GM18867 (cell line): ENCODE results near the gene KXD1.
"Not testable (repeated sequence)": the region's sequence is repeated elsewhere in the genome, so short reads cannot be mapped to it uniquely, and the experiment has no call there.

Experiments used
- ATAC-seq: cut with Tn5 transposase; IDR thresholded peaks from one replicate; pipeline ENCODE4 v1.9.1; 2021; ENCODE audit warnings: mild to moderate bottlenecking, moderate library complexity; ENCODE audit not compliant: unreplicated experiment

KXD1 gene

DNA sequence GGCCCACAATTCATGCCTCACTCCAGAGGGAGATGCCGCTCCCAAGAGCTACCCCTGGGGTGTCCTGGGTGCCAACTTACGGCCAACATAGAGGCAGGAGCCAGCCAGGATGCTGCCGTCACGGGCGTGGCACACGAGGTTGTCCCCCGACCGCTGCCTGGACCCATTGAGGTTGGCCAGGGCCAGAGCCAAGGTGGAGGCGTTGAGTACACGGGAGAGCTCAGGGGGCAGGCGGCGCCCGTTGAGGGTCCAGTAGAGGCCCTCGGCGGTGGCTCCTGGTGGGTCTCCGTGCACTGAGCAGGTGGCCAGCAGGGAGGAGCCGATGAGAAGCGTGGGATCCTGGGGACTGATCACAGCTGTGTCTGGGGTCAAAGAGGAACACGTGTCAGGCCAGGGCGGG is 41.8 kb downstream of the KXD1 start:
- no peak for ATAC-seq

DNA sequence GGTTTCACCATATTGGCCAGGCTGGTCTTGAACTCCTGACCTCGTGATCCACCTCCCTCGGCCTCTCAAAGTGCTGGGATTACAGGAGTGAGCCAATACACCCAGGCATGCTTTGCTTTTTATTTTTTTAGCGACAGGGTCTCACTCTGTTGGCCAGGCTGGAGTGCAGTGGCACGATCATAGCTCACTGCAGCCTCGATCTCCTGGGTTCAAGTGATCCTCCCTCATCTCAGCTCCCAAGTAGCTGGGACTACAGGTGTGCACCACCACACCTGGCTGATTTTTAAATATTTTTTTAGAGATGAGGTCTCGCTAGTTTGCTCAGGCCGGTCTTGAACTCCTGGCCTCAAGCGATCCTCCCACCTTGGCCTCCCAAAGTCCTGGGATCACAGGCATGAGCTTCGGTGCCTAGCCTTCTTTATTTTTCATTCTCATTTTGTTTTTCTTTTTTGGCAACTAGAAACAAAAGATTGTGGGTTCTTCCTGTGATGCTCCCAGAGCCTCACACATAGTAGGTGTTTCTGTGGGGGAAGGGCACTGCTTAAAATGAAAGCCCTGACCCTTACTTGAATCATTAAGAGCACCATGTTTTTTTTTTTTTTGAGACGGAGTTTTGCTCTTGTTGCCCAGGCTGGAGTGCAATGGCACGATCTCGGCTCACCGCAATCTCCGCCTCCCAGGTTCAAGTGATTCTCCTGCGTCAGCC is 43.2 kb downstream of the KXD1 start:
- ATAC-seq: not testable (repeated sequence)

DNA sequence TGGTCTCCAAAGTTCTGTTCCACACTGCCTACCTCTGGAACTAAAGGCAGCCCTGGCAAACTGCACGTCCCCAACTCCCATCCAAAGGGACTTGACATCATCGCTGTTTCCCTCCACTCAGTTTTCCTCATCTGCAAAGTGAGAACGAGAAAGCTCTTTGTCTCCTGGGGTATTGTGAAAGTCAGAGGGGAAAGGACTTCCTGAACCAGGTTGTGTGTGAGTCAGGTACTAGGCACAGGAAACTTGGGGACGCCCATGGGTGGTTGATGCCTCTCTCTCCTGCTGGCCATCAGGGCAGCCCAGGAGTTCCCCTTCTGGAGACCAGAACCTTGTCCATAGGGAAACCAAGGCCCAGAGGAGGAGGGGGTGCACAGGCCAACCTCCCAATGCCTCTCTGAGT is 44.2 kb downstream of the KXD1 start:
- no peak for ATAC-seq

- ATAC-seq: no peak
Measured at GRCh38 chr19:18603255-18603957, 45.7 kb downstream of the KXD1 start.

DNA sequence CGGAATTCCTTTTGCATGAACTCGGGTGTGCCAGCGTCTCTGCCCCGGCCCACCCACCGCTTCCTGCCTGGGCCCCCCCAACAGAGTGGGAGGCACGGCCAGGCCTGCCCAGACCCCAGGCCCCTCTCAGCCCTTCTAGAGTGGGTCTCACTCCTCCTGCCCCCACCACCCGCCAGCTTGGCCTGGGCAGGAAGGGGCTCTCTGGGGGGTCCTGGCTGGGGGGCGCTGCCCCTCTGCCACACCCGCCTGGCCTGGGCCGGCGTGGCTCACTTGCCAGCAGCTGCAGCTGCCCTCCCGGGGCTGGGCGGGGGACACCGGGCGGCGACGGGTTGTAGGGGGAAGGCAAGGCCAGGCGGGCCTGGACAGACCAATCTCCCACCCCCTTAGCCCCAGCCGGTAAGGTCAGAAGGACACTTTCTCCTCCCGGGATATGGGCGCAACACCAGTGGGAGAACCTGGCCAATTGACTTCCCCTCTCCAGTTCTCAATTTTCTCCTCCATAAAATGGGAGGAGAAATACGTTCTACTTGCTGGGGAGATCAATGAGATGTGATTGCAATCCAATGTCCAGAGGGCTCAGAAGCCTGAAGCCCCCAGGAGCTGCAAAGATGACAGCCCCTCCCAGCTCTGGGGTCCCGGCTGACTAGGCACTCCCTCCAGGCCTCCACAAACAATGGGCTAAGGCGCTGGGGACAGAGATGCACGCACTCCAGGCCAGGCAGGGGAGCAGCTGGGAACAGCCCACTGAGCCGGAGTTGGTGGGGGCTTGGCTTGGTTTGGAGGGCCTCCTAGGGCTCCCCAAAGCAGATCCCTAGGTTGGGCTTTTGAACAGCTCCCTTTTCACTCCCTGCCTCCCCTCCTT is 46.5 kb downstream of the KXD1 start:
- ATAC-seq: no peak

DNA sequence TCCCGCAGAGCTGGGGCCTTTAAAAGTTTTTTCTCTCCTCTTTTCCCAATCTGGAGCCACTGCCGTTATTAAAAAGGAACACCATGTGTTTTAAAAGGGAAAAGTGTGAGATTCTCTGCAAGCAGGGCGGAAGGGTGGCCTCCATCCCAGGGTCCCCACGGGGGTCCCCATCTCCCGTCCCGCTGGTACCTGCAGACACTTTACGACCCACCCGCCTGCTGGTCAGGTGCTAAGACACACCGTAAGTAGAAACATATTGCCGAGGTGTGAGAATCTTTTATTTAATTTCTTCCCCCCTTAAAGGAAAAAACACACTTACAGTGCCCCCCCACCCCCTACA is 47.1 kb downstream of the KXD1 start:
- no peak for ATAC-seq

DNA sequence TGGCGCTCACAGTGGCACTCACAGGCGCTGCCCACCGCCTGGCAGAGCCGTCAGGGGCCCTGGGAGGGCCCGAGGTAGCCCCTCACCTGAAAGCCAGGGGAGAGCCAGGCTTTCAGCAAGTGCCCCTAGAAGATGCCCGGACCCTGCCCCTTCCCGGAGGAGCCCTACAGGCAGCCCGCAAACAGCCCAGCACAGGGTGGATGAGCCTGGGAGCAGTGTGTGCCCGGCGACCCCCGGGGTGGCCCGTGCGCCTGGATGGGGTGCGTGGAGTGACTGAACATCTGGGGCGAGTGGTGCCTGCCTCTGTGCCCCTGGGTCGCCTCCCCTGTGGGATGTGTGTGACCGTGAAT is 47.5 kb downstream of the KXD1 start:
- ATAC-seq: no peak

DNA sequence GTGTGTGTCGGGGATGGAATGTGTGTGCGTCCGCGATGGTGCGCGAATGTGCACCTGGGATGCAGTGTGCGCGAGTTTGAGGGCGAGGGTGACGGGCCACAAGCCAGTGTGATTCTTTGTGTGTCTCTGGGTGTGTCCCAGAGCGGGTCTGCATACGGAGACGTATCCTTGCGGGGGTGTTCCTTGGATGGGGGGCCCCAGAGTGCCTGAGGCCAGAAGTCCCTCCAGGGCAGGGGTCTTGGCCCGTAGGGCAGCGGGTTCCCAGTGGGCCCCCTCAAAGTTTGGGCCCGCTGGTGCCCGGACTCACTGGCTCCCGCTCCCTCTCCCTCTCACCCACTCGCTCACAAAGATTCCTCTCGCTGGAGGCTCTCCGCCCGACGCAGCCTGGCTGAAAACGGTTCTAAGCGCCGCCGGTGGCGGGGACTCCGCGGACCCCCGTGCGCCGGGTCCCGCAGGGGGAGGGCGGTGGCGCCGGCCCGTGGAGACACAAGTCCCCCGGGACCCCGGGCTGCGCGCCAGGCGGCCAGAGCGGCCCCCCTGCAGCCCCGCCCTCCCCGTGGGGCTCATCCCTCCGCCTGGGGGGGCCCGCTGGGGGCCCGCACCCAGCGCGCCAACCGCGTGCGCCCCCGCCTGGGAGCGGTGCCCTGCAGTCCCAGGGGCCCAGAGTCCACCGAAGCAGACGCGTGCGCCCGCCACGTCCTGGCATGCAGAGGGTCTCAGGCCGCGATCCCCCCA is 48.0 kb downstream of the KXD1 start:
- ATAC-seq: no peak

DNA sequence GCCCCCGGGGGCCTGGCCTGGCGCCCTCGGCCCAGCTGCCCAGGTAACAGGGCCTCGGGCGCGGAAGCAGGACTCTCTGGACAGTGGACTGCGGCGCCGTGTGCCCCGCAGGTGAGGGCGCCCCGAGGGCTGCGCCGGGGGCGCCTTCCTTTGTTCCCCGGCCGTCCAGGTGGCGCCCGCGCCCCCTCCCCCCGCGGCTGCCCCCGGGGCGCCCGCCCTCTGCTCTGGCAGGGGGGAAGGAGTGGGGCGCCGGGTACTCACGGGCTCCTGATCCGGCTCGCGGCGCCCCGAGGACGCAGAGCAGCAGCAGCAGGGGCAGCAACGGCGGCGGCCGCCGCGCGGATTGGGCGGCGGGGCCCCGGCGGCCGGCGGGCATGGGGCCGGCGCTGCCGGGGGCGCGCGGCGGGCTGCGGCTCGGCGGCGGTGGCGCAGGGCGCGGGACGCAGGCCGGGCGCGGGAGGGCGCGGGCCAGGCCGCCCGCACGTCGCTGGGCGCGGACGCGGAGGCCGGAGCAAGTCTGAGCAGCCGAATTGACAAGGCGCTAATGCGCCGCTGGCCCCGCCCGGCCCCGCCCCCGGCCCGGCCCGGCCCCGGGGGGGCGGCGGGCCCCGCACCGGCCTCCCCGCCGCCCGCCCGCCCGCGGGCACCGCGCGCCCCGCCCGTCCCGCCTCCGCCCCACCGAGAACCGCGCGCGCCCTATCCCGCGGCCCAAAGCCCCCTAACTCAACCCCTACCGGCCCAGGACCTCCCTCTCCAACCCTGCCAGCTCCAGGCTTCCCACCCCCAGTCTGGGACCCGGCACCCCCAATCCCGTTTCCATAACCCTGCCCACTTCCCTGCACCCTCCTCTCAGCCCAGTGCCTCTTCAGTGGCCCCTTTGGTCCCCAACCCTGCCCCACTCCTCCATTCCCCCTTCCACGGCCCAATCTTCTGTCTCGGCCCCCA is 48.9 kb downstream of the KXD1 start, which contains the start of gene CRLF1:
Gene CRLF1 (minus strand): TSS at position 519 of the 945 bp plus-strand sequence. CDS start 143 bp downstream, at position 376.
- no peak for ATAC-seq

DNA sequence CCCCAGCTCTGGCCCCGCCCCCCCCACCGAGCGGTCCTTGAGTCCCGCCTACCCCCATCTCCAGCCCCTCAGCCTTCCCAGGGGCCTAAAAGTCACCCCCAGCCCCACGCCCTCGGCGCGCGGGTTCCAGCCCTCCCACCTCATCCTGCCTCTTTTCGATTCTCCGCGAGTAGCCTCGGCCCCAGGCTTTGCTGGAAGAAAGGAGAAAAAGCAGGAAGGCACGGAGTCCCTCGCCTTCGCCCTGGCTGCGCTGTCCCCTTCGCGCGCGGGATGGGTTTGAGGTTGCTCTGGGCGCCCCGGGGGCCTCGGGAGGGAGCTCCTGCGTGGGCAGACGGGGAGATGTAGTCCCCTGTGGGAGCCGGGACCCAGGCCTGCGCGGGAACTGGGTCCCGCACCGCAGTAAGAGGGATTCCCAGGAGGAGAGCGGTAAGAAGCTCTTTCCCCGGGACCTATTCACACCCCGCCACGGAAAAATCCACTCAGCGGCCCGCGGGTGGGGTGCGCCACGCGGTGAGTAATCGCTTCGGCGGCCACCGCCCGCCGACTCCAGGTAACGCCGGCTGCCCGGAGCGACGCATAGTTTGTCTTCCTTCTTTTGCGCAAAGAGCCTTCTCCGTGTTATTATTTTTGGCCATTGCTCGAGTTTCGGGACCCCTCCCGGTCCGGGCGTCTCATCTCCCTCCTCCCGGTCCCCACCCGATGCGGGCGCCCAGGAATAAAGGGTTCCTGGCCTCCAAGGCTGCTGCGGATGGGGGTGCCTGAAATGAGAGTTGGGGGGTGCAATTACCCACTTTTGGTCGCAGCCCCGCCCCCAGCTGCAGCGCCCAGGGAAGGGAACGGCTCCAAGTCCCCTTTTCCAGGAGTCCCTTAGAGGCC is 49.8 kb downstream of the KXD1 start:
- ATAC-seq: no peak

DNA sequence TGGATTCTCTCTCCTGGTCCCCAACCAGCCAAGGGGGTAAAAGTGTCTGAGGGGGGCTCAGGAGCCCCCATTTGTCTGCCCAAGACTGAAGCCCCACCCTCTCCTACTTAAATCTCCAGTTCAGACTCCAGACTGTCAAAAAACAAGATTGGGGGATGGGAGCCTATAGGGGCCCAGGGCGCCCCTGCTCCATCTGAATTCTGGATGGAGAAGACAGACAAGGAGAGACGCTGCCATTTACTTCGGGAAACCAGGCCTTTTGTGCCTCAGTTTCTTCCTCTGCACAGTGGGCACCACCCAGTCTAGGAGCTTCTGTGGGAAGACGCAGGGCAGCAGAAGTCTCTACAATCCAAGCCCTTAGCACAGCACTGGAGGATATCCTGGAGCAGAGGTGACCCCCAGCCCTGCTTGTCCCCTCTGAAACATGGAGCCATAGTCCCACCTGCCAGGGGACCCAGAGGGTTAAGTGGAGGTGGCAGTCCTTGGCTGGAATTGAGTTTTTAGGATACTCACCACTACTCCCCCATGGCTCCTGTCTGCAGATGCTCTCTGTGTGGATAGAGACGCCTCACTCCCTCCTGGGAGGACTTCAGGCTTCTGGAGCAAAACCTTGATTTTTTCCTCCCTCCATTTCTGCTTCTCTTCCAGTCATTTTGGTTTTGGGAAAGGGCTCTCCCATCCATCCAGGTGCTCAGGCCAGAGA is 50.6 kb downstream of the KXD1 start:
- no peak for ATAC-seq

DNA sequence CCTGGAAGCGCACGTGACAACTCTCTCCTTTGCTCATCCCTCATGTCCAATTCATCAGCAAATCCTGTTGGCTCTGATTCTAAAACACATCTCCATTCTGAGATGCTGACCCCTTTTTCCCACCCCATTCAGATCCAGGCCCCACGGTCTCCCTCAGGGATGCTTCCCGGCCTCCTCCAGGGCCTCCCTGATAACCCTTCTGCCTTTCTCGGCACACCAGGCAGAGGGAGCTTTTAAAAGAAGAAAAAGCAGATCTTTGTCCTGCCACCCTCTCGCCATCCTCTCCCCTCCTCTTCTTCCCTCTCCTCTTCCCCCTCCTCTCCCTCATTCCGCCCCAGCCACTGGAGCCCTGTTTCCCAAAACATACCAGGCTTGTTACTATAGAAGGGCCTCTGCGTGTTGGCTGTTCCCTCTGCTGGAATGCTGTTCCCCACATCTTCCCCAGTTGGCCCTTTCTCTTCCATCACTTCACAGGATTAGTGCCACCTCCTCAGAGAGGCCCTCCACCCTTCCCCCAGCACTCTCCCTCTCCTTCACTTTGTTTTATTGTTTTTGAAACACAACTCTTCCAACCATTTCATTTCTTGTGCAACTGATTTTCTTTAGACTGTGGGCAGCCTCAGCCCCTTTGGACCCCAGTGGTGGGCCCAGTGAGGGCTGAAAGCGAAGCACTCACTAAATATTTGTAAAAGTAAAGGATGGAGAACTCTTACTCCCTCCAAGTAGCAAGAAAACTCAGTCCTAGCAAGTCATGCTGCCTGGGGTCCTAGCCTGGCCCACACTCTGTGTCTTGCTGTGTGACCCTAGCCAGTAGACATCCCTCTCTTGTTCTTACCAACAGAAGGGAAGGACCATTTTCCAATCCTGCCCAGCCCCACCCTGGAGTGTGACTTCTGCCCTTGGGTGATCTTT is 51.4 kb downstream of the KXD1 start:
- no peak for ATAC-seq

- no peak for ATAC-seq
Measured at GRCh38 chr19:18609717-18610051, 52.0 kb downstream of the KXD1 start.

DNA sequence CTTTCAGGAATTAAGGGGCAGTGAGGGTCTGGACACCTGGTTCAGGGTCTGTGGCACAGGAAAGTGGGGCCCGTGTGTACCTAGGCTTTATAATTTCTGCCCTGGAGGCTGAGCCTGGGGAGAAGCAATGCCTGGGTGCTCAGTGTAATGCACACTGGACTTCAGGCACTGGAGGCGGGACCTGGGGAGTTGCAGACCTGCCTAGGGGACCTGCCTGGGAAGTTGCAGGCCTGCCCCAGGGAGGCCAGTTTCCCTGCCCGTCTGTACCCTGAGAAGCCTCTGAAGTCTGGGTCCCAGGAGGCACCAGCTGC is 52.5 kb downstream of the KXD1 start:
- ATAC-seq: no peak

DNA sequence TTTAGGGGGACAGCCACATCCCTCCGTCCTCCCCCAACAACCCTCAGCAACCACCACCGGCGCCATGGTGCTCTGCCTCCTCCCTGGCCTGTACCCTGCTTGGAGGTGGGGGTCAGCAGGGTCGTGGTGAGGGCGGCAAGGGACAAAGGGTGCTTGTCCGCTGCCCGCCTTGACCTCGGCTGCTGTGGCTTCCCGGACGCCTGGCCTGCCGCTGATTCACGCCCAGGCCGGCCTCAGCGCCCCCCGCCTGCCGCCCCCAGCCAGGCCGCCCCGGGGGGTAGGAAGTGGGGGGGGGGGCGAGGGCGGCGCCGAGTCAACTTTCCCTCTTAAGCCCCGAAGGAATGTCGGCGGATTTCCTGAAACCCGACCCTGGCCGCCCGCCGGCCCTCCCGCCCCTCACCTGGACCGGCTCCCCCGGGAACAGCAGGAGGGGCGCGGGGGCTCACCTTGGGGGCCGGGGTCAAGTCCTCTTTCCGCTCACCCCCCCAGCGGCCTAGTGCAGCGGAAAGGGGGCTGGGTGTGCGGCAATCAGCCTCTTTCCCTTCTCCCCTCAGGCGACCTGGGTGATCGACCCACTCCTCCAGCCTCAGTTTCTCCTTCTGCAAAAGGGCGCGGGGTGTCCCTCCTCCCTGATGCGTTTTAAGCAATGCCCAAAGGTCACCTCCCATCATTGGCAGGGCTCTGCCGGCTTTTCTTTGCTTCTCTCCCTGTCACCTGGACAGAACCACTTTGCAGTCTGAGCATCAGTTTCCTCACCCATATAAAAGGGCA is 53.1 kb downstream of the KXD1 start:
- ATAC-seq: no peak

GRCh38 chr19:18611327-18612050 is 53.8 kb downstream of the KXD1 start:
- ATAC-seq: no peak
